ENCODE measurements around the gene DRD2.

Gene DRD2

DNA sequence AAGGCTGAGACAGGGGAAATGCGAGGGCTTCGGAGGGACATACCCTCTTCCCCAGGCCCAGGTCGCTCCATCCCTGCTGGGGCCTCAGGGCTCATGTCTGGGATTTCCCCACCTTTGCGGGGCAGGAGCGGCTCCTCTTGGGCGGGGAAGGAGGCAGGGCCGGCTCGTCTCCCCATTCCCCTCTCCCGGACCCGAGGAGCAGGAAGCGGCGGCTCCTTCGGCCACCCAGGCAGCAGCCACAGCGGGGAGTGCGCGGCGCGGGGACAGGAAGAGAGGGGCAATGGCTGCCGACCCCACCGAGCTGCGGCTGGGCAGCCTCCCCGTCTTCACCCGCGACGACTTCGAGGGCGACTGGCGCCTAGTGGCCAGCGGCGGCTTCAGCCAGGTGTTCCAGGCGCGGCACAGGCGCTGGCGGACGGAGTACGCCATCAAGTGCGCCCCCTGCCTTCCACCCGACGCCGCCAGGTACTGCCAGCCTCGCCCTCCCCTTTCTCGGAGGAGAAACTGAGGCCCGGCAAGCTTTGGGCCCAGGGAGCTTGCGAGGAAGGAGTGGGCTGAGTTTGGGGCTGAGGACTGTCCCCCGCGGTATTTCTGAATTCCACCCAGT, 87.5 kb downstream of the DRD2 start, which contains the start of gene ANKK1:
TSS of gene ANKK1 (plus strand) at position 175 of the 607 bp plus-strand sequence. CDS start at position 281, 106 bp downstream.
- H3K27me3 ChIP-seq (ENCODE audit: insufficient read depth, low read depth) = no peaks in the 10 kb centered on the region
- H3K4me3 ChIP-seq (IDR thresholded peaks at IDR 0.05; ENCODE audit: insufficient read depth, low read depth, low read length) = no peak within 1 kb of the TSS
- TF ChIP-seq CTCF (conservative IDR thresholded peaks at IDR 0.05; ENCODE audit: low read depth, low read length) = no peak
- H3K79me2 ChIP-seq (ENCODE audit: insufficient read depth, low read depth) = no peaks in the 10 kb centered on the region
- no peak within 1 kb of the TSS for H3K9ac ChIP-seq
- H3K4me1 ChIP-seq (ENCODE audit: low read depth, poor library complexity, severe bottlenecking) = no peaks in the 10 kb centered on the region
- H3K27ac ChIP-seq = no peak within 1 kb of the TSS
- H3K4me2 ChIP-seq = no peak within 1 kb of the TSS
- no peaks in the 10 kb centered on the region for H4K20me1 ChIP-seq (ENCODE audit: insufficient read depth)
- H3K36me3 ChIP-seq (ENCODE audit: insufficient read depth) = no peaks in the 10 kb centered on the region
- H2AFZ ChIP-seq (ENCODE audit: low read depth) = no peak within 1 kb of the TSS

DNA sequence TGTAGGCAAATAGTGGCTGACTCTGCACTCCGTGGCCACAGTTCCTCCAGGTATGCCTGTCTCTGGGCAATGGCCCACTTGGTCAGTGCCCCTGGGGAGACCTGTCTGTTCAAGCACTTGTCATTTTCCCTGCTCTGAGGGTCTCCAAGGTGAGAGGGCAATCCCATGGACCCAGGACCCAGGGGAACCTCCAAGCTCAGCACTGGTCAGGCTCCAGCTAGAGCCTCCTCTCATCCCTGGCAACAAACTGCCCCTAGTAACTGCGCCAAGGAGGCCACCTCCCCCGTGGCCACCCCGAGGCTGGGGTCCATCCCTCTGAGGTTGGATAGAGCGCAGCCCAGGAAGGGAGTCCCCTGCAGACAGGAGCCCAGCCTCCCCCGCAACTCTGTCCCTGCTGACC, 88.3 kb downstream of the DRD2 start:
- H3K9ac ChIP-seq = no peak overlapping the region
- no peaks in the 10 kb centered on the region for H3K36me3 ChIP-seq (ENCODE audit: insufficient read depth)
- no peak overlapping the region for H2AFZ ChIP-seq (ENCODE audit: low read depth)
- no peak for TF ChIP-seq CTCF (conservative IDR thresholded peaks at IDR 0.05; ENCODE audit: low read depth, low read length)
- H4K20me1 ChIP-seq (ENCODE audit: insufficient read depth) = no peaks in the 10 kb centered on the region
- no peaks in the 10 kb centered on the region for H3K4me1 ChIP-seq (ENCODE audit: low read depth, poor library complexity, severe bottlenecking)
- H3K4me2 ChIP-seq = no peak overlapping the region
- H3K27me3 ChIP-seq (ENCODE audit: insufficient read depth, low read depth) = no peaks in the 10 kb centered on the region
- H3K4me3 ChIP-seq (IDR thresholded peaks at IDR 0.05; ENCODE audit: insufficient read depth, low read depth, low read length) = no peak overlapping the region
- no peaks in the 10 kb centered on the region for H3K79me2 ChIP-seq (ENCODE audit: insufficient read depth, low read depth)
- H3K27ac ChIP-seq = no peak overlapping the region

- H4K20me1 ChIP-seq (ENCODE audit: insufficient read depth) = no peaks in the 10 kb centered on the region
- no peak overlapping the region for H3K4me2 ChIP-seq
- no peak overlapping the region for H3K27ac ChIP-seq
- H3K9ac ChIP-seq = no peak overlapping the region
- H3K36me3 ChIP-seq (ENCODE audit: insufficient read depth) = no peaks in the 10 kb centered on the region
- no peaks in the 10 kb centered on the region for H3K79me2 ChIP-seq (ENCODE audit: insufficient read depth, low read depth)
- TF ChIP-seq CTCF (conservative IDR thresholded peaks at IDR 0.05; ENCODE audit: low read depth, low read length) = no peak
- H3K4me3 ChIP-seq (IDR thresholded peaks at IDR 0.05; ENCODE audit: insufficient read depth, low read depth, low read length) = no peak overlapping the region
- H3K4me1 ChIP-seq (ENCODE audit: low read depth, poor library complexity, severe bottlenecking) = no peaks in the 10 kb centered on the region
- H3K27me3 ChIP-seq (ENCODE audit: insufficient read depth, low read depth) = no peaks in the 10 kb centered on the region
- no peak overlapping the region for H2AFZ ChIP-seq (ENCODE audit: low read depth)
Observed at GRCh38 chr11:113385749-113386148, 89.4 kb downstream of the DRD2 start.

DNA sequence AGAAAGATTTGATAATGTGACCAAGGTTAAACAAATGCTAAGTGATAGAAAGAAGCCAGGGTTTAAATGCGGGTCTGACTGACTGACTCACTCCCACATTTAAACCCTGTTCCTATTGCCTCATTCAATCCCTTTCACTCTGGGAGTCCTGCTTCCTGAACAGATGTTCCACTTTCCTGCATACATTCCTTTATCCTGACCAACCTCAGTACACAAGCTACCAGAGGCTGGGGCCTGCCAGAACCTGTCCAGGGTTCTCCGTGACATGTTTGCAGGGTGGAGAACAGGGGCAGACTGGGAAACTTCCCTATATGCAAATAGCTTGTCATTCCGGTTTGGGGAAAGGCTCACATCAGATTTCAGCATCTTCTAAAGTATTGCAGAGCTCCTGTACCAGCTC, 90.6 kb downstream of the DRD2 start:
- no peak overlapping the region for H3K9ac ChIP-seq
- H3K4me3 ChIP-seq (IDR thresholded peaks at IDR 0.05; ENCODE audit: insufficient read depth, low read depth, low read length) = no peak overlapping the region
- no peaks in the 10 kb centered on the region for H3K36me3 ChIP-seq (ENCODE audit: insufficient read depth)
- H2AFZ ChIP-seq (ENCODE audit: low read depth) = no peak overlapping the region
- H3K27ac ChIP-seq = no peak overlapping the region
- H3K27me3 ChIP-seq (ENCODE audit: insufficient read depth, low read depth) = no peaks in the 10 kb centered on the region
- no peak overlapping the region for H3K4me2 ChIP-seq
- TF ChIP-seq CTCF (conservative IDR thresholded peaks at IDR 0.05; ENCODE audit: low read depth, low read length) = no peak
- no peaks in the 10 kb centered on the region for H4K20me1 ChIP-seq (ENCODE audit: insufficient read depth)
- H3K4me1 ChIP-seq (ENCODE audit: low read depth, poor library complexity, severe bottlenecking) = no peaks in the 10 kb centered on the region
- no peaks in the 10 kb centered on the region for H3K79me2 ChIP-seq (ENCODE audit: insufficient read depth, low read depth)

Measured in KMS-11 (cell line).